GM21390 (cell line): ENCODE data around the gene TTK.
A peak's percentile ranks its signal among the peaks of the same experiment; 100 is the strongest.

ENCODE experiments used
- ATAC-seq: cut with Tn5 transposase; IDR thresholded peaks from one replicate; pipeline ENCODE4 v1.9.1; 2021; ENCODE audit not compliant: unreplicated experiment

The TTK gene

GRCh38 chr6:80004173-80005072, at the start of gene TTK:
TTK (plus strand) TSS chr6:80004649; CDS start chr6:80005844, 1,195 bp downstream.
- ATAC-seq: peak; percentile 100

- no peak for ATAC-seq
Measured at GRCh38 chr6:79954849-79955248, 49.6 kb upstream of the TTK start.

- no peak for ATAC-seq
Measured at GRCh38 chr6:79964607-79965081, 39.8 kb upstream of the TTK start.

GRCh38 chr6:79967178-79967577, 37.3 kb upstream of the TTK start:
- ATAC-seq: no peak

- ATAC-seq: no peak
Measured at GRCh38 chr6:79969784-79970183, 34.7 kb upstream of the TTK start.

GRCh38 chr6:79971193-79971592, 33.3 kb upstream of the TTK start:
- ATAC-seq: no peak

GRCh38 chr6:79981652-79982051, 22.8 kb upstream of the TTK start:
- no peak for ATAC-seq

GRCh38 chr6:79984261-79984660, 20.2 kb upstream of the TTK start:
- no peak for ATAC-seq

- ATAC-seq: peak; percentile 43
Measured at GRCh38 chr6:79985128-79985527, 19.3 kb upstream of the TTK start.

GRCh38 chr6:79989641-79990040, 14.8 kb upstream of the TTK start:
- no peak for ATAC-seq

GRCh38 chr6:79993012-79993910, 11.2 kb upstream of the TTK start:
- no peak for ATAC-seq

GRCh38 chr6:79993911-79994309, 10.5 kb upstream of the TTK start:
- no peak for ATAC-seq

- ATAC-seq: no peak
Measured at GRCh38 chr6:79997728-79998127, 6.7 kb upstream of the TTK start.

- ATAC-seq: no peak
Measured at GRCh38 chr6:80001337-80001736, 3.1 kb upstream of the TTK start.

- peak; percentile 9 for ATAC-seq
Measured at GRCh38 chr6:80003826-80004172, 650 bp upstream of the TTK start.

GRCh38 chr6:80005406-80005805, 957 bp downstream of the TTK start:
- no peak for ATAC-seq

- ATAC-seq: no peak
Measured at GRCh38 chr6:80006541-80006940, 2.1 kb downstream of the TTK start.

GRCh38 chr6:80009531-80009930, 5.1 kb downstream of the TTK start:
- no peak for ATAC-seq

GRCh38 chr6:80010288-80010687, 5.8 kb downstream of the TTK start:
- ATAC-seq: no peak

- ATAC-seq: no peak
Measured at GRCh38 chr6:80015839-80016435, 11.5 kb downstream of the TTK start.

- ATAC-seq: no peak
Measured at GRCh38 chr6:80020381-80021120, 16.1 kb downstream of the TTK start.
